HG02678 (cell line): Measurements from ENCODE around the gene MEF2D.

Source experiments
- ATAC-seq: cut with Tn5 transposase; IDR thresholded peaks from one replicate; pipeline ENCODE4 v1.9.1; 2021; ENCODE audit warnings: mild to moderate bottlenecking, moderate library complexity; ENCODE audit not compliant: unreplicated experiment

The MEF2D gene

GRCh38 chr1:156489166-156489934, 11.2 kb downstream of the MEF2D start:
- ATAC-seq: peak; percentile 21

DNA sequence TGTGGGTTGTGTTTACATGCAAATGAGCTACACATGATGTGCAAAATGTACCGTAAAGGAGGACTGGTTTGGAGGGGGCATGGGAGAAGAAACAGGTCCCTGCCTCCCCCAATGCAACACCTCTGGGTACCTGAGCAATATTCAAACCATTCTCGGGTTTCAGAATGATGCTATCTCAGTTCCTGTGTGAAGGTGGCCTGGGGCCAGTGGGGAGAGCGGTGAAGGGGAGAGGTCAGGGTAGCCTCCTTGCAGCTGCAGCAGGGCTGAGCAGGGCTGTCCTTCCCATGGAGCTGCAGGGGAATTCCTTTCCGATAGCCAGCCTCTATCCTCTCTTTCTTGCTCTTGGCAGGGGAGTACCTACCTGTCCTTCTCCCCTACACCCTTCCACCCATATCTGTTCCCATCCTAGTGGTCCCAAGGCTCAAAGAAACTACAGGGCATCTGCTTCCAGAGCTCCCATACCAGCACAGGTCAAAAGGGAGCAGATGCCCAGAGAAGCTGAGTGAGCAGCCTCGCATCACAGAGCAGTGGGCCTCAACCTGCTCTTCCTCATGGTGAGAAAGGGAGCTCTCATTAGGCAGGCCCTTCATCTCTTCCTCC, 11.9 kb downstream of the MEF2D start:
- ATAC-seq: peak; percentile 57

DNA sequence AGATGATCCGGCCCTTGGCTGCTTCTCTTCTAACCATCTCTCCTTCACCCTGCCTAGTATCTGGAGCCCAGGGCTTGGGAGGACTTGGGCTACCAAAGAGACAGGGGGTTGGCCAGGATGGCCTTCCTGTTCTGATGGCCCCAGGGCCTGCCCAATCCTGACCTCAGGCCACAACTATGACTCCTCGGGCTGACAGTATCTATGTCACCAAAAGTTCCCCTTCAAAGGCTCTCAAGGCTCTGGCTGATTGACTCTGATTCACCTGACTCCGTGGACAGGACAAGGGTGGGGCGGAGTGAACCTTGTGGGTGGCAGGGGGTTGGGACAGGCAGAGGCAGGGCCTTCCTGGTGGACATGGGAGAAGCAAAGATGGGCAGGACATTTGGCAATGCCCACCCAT, 12.7 kb downstream of the MEF2D start:
- no peak for ATAC-seq

DNA sequence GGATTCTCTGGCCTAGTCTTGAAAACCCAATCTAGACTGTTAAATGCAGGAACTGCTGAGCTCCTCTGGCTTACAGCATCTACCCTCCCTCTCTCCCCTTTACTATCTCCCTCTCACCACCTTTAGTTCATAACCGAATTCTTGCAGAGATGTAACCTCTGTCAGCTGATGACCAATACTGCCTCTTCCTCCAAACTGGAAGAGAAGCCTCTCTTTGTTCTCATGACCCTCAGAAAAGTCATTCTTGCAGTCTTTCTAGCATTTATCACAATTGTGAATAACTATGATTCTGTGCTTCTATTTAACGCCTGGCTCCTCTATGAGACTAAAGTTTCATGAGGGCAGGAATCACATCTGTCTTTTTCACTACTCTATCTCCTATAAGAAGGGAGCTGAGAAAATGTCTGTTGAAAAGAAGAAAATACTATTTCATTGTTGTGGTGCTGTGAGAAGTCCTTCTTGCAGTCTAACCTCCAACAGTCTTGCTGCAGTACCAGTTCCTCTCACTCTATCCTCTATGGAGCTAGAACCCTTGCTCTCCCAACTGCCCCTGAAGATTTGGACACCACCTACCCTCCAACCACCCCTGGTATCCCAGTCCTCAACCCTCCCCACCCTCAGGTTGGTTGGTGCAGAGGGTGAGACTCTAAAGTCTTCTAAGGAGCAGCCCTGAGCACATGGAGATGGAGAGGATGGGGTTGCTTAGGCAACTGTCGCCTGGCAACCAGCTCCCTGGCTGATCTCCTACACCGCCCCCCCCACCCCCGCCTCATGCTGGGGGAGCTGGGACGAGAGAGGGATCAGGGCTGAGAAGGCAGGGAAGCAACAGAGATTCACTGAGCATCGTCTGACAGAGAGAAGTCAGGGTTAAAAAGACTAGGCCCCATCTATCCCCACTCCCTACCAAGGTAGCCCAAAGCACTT, 13.9 kb downstream of the MEF2D start:
- no peak for ATAC-seq

DNA sequence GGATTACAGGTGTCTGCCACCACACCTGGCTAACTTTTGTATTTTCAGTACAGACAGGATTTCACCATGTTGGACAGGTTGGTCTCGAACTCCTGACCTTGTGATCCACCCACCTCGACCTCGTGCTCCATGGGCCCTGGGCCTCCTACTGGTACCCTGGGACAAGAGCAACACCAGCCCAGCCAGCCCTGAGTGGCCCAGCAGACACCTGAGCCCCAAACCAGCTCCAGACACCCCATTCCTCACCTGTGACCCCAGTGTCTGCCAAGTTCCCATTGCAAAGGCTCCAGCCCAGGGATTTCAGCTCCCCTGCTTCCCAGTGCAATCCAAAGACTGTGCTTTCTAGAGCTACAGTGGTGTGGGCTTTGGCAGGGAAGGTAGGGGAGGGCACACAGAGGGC, 14.6 kb downstream of the MEF2D start:
- ATAC-seq: no peak

DNA sequence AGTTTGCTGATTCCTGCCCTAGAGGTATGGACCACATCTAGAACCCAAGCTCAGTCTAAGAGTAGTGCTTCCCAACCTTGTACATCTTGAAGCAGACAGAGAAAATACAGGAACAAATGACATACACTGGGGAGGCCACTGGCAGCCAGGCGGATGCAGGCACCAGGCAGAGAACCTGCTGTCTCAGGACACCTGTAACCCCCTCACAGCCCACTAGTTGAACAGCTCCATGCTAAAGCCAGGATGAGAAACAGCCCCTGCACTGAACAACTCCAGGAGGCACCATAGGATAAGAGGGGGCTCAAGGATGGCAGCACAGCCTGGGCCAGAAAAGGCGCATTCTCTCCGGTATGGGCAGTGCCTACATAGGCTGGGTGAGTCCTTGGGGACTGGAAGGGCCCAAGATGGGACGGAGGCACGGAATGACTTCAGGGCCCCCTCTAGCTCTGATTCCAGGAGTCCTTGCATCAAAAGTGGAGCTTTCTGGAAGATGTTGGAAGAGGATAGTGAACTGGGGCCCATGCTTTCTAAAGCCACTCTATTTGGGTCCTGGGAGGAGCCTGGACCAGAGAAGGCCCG, 16.0 kb downstream of the MEF2D start:
- ATAC-seq: no peak

GRCh38 chr1:156483397-156483796, 17.2 kb downstream of the MEF2D start:
- ATAC-seq: no peak

DNA sequence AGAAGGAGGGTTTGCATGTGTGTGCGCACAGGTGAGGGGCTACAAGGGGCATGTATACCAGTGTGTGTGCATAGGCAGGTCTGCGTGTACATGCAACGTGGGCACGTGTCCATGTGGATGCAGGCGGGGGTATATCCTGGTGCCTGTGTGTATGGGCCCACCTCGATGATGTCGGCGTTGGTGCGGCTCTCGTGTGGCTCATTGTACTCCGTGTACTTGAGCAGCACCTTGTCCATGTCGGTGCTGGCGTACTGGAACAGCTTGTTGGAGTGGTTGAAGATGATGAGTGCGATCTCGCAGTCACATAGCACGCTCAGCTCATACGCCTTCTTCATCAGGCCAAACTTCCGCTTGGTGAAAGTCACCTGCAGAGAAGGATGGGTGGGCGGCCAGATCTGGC, 18.3 kb downstream of the MEF2D start:
- no peak for ATAC-seq

GRCh38 chr1:156481527-156481926, 19.0 kb downstream of the MEF2D start:
- ATAC-seq: no peak

GRCh38 chr1:156480411-156481192, 20.0 kb downstream of the MEF2D start:
- ATAC-seq: peak; percentile 56

- no peak for ATAC-seq
These were observed 20.6 kb downstream of the MEF2D start for GRCh38 chr1:156480016-156480370.

GRCh38 chr1:156479093-156480015, 21.2 kb downstream of the MEF2D start:
- no peak for ATAC-seq

- ATAC-seq: no peak
These were observed 22.3 kb downstream of the MEF2D start for GRCh38 chr1:156478250-156478627.

DNA sequence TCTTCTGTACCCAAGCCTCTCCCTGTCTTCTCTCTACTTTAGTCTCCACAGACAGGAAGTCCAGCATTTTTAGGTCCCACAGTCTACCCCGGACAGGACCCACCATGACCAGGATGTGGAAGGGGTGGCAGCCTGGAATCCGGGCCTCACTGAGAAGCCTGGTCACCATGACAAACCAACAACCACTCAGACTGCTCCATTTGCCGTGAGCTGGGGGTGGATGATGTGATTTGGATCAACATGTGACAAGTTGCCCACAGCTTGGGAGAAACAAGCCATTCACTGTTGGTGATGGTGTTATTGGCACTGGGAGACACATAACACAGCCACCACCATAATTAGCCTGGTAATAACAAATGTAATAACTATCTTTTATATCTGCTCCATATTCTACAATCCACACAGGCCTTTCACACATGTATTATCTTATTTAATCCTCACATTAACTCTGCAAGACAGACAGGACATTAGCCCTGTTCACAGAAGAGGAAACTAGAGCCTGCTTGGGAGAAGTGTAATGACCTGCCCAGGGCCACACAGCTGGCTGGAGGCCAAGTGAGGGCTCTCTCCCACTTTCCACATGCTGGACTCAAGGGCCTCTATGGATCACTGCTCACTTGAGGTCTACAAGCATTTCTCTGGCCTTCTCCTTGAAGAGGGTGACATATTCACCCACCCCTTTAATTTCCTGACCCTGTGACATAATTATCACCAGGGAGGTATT, 22.9 kb downstream of the MEF2D start:
- no peak for ATAC-seq

GRCh38 chr1:156476501-156477298, 23.9 kb downstream of the MEF2D start:
- ATAC-seq: no peak

- no peak for ATAC-seq
These were observed 24.7 kb downstream of the MEF2D start for GRCh38 chr1:156475568-156476500.

DNA sequence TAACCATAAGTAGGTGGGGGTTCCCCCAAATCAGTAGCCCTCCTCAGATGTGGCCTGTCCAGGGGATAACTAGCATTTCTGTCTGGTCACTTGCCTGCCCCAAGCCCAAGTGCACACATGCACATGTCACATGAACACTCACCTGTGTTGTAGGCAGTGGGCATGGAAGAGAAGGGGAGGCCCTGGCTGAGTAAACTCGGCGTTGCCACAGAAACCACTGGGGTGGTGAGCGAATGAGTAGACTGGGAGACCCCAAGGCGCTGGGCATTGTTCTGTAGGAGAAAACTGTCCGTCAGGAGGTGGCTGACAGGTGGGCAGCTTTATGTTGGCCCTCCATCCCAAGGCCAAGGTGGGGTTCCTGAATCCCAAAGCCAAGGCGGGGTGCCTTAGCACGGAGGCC, 25.6 kb downstream of the MEF2D start:
- ATAC-seq: no peak
